GM21515 (cell line): ENCODE data around the gene CDC42EP4.
A peak's percentile ranks its signal among the peaks of the same experiment; 100 is the strongest.

Experiments
- ATAC-seq: cut with Tn5 transposase; IDR thresholded peaks from one replicate; pipeline ENCODE4 v1.9.1; 2021; ENCODE audit not compliant: unreplicated experiment

CDC42EP4 gene

GRCh38 chr17:73301369-73301768 is 10.4 kb downstream of the CDC42EP4 start:
- ATAC-seq, result no peak

DNA sequence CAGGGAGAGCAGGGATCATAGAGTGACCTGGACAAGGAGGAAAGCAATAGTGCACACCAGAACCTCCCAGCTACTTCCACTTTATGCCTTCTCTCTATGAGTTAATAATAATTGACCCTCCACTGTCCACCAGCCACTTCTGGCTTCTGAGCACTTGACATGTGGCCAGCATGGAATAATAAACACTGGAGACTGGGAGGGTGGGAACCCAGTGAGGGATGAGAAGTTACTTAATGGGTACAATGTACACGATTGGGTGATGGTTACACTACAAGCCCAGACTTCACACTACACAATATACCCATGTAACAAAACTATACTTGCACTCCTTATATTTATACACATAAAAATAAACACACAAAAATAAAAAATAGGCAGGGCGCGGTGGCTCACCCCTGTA is 11.4 kb downstream of the CDC42EP4 start:
- no peak for ATAC-seq

DNA sequence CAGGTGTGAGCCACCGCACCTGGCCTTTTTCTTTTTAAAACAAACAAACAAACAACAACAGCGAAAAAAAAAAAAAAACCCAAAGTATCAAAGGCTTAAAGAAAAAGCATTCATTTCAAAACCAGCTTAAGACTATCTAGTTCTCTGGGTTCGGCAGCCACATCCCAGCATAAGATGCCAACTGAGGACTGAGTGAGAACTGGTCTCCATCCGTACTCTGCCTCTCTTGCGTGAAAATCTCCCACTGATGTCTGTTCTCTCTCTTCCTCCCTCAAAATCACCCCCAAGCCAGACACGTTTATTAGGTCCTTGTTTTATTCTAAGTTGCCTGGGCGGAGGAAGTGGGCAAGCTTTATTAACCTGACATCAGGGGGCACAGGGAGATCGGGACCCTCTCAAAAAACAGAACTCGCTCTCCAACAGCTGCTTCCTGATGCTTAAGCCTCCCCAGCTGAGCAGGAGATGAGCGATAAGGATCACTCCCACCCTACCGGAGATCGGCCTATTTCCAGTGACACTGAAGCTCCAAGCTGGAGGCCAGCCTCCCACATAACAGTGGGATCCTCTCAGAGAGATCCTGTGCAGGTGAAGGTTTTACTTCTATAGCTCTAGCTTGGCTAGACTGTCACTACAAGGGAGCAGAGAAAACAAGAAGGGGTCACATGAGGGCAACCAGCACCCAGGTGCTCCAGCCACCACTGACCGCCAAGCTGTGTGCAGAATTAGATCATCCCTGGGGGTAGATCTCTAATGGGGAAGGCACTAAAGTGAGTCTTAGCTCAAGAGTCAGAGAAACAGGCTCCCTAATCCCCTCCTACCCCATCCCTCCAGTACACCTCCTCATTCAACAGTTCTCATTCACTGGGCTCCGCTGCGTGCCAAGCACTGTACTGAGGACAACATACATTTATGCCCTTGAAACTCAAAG is 13.6 kb downstream of the CDC42EP4 start:
- ATAC-seq, result peak; percentile 64

DNA sequence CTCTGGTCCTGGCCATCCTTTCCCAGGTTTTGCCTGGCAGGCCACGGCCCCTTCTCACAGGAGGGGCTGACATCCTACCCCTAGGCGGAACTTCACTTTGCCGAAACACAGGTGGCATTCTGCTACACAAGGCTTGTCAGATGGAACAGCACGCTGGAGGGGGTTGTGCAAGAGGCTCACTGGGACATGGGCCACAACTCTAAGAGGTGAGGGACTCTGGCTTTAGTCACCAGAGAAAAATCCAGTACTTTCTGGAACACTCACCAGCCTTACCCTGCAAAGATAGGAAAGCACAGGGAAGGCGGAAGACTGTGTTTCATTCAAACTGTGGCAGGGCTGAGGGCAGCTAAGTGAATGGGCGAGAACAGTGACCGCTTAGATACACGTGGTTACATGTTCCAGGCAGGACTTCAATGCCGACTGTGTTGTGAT is 18.3 kb downstream of the CDC42EP4 start:
- ATAC-seq, result no peak

DNA sequence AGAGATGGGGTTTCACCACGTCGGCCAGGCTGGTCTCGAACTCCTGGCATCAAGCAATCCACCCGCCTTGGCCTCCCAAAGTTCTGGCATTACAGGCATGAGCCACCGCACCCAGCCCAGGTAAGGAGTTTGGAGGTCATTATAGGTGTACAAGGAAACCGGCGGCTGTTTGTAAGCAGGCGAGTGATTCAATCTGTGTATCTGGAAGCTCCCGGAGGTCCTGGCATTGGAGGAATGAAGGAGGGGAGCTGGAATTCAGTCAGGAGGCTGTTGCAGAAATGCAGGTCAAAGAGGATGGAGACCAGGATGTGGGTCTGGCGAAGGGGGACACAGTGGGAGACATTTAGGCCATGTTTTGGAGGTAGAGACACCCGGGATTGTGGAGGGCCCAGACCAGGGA is 18.8 kb downstream of the CDC42EP4 start:
- ATAC-seq, result no peak

DNA sequence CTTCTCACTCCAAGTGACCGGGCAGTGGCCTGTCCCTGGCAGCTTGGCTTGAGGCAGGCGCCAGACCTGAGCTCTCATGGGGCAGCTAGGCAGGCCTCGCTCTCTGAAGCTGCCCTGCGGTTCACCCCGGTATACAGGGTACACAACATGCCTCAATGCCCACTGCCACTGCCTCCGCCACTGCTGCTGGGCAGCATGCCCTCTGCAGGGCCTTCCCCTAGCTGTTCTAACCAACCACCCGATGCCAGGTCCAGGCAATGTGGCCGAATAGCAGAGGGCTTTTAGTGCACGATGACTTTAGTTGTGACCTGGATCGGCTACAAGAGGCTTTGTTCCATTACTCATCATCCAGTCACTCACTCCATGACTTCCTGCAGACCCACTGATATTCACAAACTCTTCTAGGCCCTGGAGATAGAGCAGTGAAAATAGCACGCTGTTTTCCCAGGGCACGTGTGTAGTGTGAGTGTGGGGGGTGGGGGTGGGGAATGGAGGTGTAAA is 19.7 kb downstream of the CDC42EP4 start:
- no peak for ATAC-seq

GRCh38 chr17:73291260-73291801 is 20.5 kb downstream of the CDC42EP4 start:
- peak; percentile 83 for ATAC-seq

DNA sequence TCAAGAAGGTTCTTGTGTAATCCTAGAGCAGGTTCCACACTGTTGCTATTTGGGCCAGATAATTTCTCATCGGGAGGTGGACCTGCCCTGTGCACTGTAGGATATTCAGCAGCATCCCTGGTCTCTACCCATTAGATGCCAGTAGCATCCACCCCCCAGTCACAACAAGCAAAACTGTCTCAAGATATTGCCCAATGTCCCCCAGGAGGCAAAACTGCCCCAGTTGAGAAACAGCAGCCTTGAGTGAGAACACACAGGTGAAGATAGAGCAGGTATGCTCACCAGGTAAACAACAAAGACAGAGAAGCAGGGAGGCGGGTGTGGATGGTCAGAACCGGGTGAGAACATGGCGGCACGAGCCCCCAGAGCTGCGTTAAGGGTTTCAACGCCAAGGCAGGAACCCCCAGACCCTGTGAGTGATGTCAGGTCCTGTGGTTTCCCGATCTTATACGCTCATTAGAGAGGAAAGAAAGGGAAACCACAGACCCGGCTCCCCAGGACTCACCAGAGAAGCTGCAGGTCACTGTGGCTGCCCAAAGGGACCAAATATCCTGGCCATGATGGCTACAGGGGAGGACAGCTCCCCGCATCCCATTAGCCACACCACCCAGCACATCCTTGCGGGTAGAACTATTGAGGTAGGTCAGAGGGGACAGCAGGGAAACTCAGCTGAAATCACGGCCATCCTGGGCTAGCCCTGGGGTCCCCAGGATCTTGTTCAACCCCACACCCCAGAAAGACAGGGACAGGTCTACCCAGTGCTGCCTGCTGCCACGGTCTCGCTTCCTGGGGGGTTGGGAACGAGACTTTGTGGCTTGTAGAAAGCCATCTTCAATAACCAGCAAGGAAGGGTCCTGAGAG is 21.2 kb downstream of the CDC42EP4 start:
- ATAC-seq, result peak; percentile 28

GRCh38 chr17:73289549-73290254 is 22.1 kb downstream of the CDC42EP4 start:
- ATAC-seq, result no peak

DNA sequence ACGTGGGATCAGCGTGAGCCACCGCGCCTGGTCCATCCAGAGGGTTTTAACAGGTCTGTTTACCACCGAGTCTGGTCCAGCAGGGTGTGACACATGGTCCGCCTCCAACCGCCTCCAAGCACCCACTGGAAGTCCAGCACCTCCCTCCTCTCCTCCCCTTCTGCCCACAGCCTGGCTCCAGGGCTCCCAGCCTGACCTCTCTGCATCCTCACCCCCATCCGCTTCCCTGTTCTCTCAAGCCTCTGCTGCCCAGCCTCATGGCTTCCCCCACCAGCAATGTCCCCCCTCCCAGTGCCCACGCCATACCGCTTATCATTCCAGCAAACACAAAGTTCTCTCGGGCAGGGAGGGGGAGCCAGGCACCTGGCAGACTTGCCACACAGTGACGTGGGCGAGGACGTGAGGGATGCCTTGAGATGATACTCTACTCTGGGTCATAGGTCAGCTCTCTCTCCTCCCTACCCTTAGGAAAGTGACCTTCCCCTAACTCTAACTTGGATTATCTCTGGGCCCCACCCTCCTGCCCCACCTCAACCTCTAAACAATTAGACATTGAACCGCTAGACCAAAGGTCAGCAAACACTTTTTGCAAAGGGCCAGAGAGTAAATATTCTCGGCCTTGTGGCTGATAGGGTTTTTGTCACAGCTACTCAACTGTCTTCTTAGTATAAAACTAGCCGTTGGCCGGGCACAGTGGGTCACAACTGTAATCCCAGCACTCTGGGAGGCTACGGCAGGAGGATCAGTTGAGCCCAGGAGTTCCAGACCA is 23.1 kb downstream of the CDC42EP4 start:
- ATAC-seq, result no peak

- no peak for ATAC-seq
Measured at GRCh38 chr17:73286863-73287296, 24.9 kb downstream of the CDC42EP4 start.

DNA sequence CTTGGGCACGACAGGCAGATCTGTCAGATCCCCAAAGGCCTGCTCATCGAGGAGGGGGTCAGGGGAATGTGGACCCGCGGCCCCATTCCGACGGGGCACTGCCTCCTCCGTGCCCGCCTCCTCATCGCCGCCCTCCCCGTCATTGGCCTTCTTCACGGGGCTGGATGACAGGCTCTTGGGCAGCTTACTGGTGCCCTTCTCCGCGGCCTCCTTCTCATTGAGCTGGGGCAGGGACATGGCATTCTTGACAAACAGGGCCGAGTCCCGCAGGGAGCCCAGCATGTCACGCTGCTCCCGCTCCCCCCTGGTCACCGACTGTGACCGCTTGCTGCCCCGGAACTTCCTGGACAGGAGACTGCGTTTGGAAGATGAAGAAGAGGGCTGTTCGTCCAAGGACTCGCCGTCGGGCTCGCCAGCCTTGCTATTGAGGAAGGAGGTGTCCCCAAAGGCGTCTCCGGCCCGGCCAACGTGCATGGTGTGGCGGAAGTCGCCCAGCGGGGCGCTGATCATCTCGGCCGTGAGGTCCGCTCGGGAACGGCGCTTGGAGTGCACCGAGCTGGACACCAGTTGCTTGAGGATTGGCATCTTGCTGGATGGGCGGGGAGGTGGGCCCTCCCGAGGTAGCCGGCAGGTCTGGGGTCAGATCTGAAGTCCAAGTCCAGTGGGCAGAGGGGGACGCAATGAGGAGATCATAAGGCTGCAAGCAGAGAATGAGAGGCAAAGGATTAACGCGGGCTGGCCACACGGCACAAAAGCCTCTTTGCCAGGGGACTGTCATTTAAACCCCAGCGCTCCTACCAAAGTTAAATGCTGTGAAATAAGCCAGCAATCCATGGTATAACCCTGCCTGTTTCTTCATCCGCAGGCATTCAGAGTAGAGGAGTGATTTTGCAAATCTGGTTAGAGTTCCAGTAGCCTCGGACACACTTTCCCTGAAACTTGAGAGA is 25.6 kb downstream of the CDC42EP4 start:
- ATAC-seq, result no peak

DNA sequence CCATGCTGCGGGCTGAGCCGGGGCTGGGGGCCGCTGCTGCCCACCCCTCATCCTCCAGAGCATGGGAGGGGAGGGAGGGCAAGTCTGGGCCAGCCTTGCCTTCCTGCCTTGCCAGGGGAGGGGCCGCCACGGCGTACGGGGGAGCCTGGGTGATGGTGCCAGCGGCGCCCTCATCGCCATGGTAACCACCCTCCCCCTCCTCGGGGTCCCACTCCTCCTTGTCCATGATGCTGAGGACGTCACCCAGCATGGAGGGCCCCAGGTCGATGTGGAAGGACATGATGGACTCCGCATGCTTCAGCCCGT is 26.2 kb downstream of the CDC42EP4 start:
- no peak for ATAC-seq

DNA sequence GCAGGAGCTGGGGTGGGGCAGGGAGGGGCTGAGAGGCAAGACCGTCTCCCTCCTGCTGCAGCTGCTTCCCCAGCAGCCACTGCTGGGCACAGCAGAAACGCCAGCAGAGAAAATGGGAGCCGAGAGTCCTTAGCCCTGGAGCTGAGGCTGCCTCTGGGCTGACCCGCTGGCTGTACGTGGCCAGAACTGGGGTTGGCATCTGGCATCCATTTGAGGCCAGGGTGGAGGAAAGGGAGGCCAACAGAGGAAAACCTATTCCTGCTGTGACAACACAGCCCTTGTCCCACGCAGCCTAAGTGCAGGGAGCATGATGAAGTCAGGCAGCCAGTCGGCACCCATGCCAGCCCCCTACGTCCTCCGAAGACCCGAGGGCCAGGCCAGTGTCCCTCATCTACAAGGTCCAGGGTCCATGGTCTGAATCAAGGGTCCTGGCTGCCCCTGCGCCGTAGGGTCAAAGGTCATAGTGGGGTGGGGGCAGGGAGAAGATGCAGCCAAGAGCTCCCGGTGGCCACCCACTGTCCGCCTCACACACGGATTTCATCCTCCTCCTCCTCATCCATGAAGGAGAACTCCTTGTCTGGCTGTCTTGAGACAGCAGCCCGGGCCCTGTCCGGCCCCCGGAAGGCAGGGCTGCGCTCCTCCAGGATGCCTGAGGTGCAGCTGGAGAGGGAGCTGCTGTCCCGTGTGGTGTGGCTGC is 26.7 kb downstream of the CDC42EP4 start:
- no peak for ATAC-seq

GRCh38 chr17:73284354-73284753 is 27.4 kb downstream of the CDC42EP4 start:
- no peak for ATAC-seq

DNA sequence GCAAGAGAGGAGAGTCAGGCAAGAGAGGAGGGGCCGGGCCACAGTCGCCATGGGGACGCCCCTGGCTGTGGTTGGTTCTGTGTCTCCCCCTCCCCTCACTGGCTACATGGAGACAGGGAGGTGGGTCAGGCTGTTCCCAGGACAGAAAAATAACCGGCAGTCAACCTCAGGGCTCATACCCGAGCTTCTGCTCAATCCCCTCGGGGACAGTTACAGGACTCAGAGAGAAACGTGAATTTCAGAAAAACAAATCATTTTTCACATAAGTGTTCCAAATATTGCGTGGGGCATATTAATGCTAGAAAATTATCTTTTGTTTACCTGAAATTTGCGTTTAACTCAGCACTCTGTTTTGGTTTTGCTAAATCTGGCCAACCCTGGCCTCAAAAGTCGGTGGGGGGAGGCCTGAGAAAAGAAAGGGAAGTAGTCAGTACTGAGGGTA is 27.9 kb downstream of the CDC42EP4 start:
- ATAC-seq, result no peak

GRCh38 chr17:73283250-73283649 is 28.6 kb downstream of the CDC42EP4 start:
- ATAC-seq, result no peak

- no peak for ATAC-seq
Measured at GRCh38 chr17:73282629-73283028, 29.2 kb downstream of the CDC42EP4 start.
